ENCODE measurements around the gene NEK6. TPM values are rescaled to one million over a fixed set of nuclear protein-coding genes. Genes with fewer than 3 reads are reported as not detected.
A peak's percentile ranks its signal among the peaks of the same experiment; 100 is the strongest.

The NEK6 gene
- total and polyA plus RNA-seq, 9 of the 15 experiments (the other 6 are each of a cell fraction or from before 2014, with no cell fraction given): 3.1 to 19.0 (median 8.4) TPM

DNA sequence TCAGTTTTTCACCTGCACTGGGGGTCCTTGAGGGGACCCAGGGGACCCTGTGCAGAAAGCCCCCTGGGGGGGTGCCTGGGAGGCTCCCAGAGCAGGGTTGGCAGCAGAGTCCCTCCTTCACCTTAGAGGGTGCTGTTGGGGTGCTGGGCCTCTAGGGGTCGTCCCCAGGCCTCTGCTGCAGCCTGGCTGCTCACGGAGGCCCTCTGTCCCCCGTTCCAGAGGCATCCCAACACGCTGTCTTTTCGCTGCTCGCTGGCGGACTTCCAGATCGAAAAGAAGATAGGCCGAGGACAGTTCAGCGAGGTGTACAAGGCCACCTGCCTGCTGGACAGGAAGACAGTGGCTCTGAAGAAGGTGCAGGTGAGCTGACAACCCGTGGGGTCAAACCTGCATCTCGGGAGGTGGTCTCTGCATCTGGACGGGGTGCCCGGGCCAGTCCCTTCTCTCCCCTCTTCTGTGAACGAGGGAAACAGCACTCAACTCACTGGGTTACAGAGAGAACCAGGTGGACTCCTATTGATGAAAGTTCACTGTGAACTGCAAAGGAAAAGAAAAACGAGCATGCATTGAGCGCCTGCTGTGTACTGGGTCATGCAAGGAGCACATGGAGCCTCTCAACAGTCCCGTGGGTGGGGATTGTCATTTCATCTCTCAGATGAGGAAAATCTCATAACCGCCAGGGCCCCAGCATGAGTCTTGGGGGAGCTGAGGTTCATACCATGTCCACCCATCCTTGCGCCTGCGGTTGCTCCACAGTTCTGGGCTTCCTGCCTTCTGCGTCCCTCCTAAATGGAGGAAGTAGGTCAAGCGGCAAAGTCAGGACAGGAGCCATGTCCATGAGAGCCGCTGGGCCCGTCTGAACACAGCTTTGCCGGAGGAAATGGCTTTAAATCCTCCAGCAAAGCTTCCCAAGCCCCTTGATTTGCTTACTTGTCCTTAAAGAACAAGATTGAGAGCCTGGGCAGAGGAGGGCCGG, 54.8 kb downstream of the NEK6 start (continued):
- TF ChIP-seq IRF9 (tag; IDR thresholded peaks at IDR 0.05) (no peak), NR2F6 (CRISPR knock-in tag; IDR thresholded peaks at IDR 0.05) (no peak), ZNF655 (CRISPR knock-in tag; IDR thresholded peaks at IDR 0.05) (no peak), CREB1 (IDR thresholded peaks at IDR 0.05) (no peak), CREB1 (CRISPR knock-in tag; IDR thresholded peaks at IDR 0.05) (no peak), ZNF217 (CRISPR knock-in tag; IDR thresholded peaks at IDR 0.05) (no peak), SMARCA5 (IDR thresholded peaks at IDR 0.05) (no peak), ZNF717 (CRISPR knock-in tag; IDR thresholded peaks at IDR 0.05) (no peak), FOXK2 (conservative IDR thresholded peaks at IDR 0.05 in 1 of 2, IDR thresholded peaks at IDR 0.05 in 1 of 2; ENCODE audit: low read depth in 2 of 2) (no peak), LEF1 (IDR thresholded peaks at IDR 0.05) (no peak), TFAP4 (CRISPR knock-in tag; IDR thresholded peaks at IDR 0.05; ENCODE audit: borderline replicate concordance) (no peak), ZNF253 (CRISPR knock-in tag; conservative IDR thresholded peaks at IDR 0.05) (no peak), ZHX1 (conservative IDR thresholded peaks at IDR 0.05; ENCODE audit: low read length) (no peak), RAD21 (CRISPR knock-in tag; conservative IDR thresholded peaks at IDR 0.05 in 1 of 2, IDR thresholded peaks at IDR 0.05 in 1 of 2) (peak in 1 of 2 experiments; percentile 38; a peak in 2 of 4 replicates), NCOA2 (IDR thresholded peaks at IDR 0.05; ENCODE audit: partially characterized antibody in 2 of 2) (no peak), CBX2 (IDR thresholded peaks at IDR 0.05; ENCODE audit: insufficient read depth, low read length, poor library complexity, severe bottlenecking) (no peak)
- TF ChIP-seq, protein P1, sequence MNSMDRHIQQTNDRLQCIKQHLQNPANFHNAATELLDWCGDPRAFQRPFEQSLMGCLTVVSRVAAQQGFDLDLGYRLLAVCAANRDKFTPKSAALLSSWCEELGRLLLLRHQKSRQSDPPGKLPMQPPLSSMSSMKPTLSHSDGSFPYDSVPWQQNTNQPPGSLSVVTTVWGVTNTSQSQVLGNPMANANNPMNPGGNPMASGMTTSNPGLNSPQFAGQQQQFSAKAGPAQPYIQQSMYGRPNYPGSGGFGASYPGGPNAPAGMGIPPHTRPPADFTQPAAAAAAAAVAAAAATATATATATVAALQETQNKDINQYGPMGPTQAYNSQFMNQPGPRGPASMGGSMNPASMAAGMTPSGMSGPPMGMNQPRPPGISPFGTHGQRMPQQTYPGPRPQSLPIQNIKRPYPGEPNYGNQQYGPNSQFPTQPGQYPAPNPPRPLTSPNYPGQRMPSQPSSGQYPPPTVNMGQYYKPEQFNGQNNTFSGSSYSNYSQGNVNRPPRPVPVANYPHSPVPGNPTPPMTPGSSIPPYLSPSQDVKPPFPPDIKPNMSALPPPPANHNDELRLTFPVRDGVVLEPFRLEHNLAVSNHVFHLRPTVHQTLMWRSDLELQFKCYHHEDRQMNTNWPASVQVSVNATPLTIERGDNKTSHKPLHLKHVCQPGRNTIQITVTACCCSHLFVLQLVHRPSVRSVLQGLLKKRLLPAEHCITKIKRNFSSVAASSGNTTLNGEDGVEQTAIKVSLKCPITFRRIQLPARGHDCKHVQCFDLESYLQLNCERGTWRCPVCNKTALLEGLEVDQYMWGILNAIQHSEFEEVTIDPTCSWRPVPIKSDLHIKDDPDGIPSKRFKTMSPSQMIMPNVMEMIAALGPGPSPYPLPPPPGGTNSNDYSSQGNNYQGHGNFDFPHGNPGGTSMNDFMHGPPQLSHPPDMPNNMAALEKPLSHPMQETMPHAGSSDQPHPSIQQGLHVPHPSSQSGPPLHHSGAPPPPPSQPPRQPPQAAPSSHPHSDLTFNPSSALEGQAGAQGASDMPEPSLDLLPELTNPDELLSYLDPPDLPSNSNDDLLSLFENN (IDR thresholded peaks at IDR 0.05; ENCODE audit: low read depth in 2 of 2, low read length in 2 of 2): no peak

Measured in K562 (cell line).